Gastroesophageal sphincter (tissue), 4 donors: ENCODE data around the gene PTPRN2. TPM values are rescaled to one million over a fixed set of nuclear protein-coding genes. Genes with fewer than 3 reads are reported as not detected.

ENCODE experiments used
- ATAC-seq: fragments of 150-250 bp; one replicate; pipeline ENCODE4 v1.9.1; 2016; ENCODE audit warnings: mild to moderate bottlenecking, moderate library complexity
- H3K27ac ChIP-seq, 4 donors: fragments of 200-600 bp; sonication (generic) in 3 of 4; 1 replicate in 3 of 4; 2 replicates in 1 of 4; pipeline ENCODE4 v1.5.1; 2016 to 2019
- H3K27me3 ChIP-seq: fragments of 200-600 bp; sonication (generic); one replicate; pipeline ENCODE4 v1.5.1; 2019
- H3K36me3 ChIP-seq, 2 donors: fragments of 200-600 bp; sonication (generic); one replicate each; pipeline ENCODE4 v1.5.1; 2019; ENCODE audit warnings: control low read depth in 1 of 2
- H3K4me1 ChIP-seq, 3 donors: fragments of 200-600 bp; sonication (generic); 1 replicate in 2 of 3; 2 replicates in 1 of 3; pipeline ENCODE4 v1.5.1; 2016 to 2019; ENCODE audit warnings: control low read depth in 2 of 3
- H3K4me3 ChIP-seq, 2 donors: fragments of 200-600 bp; sonication (generic); one replicate each; pipeline ENCODE4 v1.5.1; 2019; ENCODE audit warnings: mild to moderate bottlenecking in 1 of 2, moderate library complexity in 1 of 2
- H3K9me3 ChIP-seq, 3 donors: fragments of 200-600 bp; sonication (generic); one replicate each; pipeline ENCODE4 v1.5.1; 2017 to 2019; ENCODE audit warnings: control low read depth in 2 of 3
- CTCF ChIP-seq, 4 experiments: fragments of 200-600 bp in 2 of 4; fragments of 450-650 bp in 2 of 4; sonication (generic) in 1 of 4; IDR thresholded peaks; one replicate each; pipeline ENCODE4 v1.5.1; 2017 to 2019; ENCODE audit warnings: antibody characterized with exemption in 4 of 4, mild to moderate bottlenecking in 2 of 4, moderate library complexity in 2 of 4
- EP300 ChIP-seq: sonication (generic); formaldehyde crosslinking; IDR thresholded peaks from one replicate; pipeline ENCODE4 v1.6.1; 2017; ENCODE audit warnings: antibody characterized with exemption, mild to moderate bottlenecking
- POLR2A ChIP-seq, 2 donors: fragments of 450-650 bp; IDR thresholded peaks; one replicate each; pipeline ENCODE4 v1.6.1; 2017; ENCODE audit warnings: antibody characterized with exemption in 2 of 2, mild to moderate bottlenecking in 2 of 2, moderate library complexity in 1 of 2
- POLR2AphosphoS5 ChIP-seq: sonication (generic); formaldehyde crosslinking; IDR thresholded peaks from one replicate; pipeline ENCODE4 v1.6.1; 2017; ENCODE audit warnings: antibody characterized with exemption
- WGBS, 2 donors: methylation state at CpG; one replicate each; pipeline ENCODE4 v1.1.5; 2018; ENCODE audit warnings: low coverage in 1 of 2; 5-methylcytosine and 5-hydroxymethylcytosine counted together
- total RNA-seq, 4 donors: library from RNA; depleted of rRNA; stranded (reverse); fragments of >200 nt; gene quantifications; one replicate each; pipeline ENCODE4 v1.1.0, GENCODE V29; 2016

Gene PTPRN2
- total RNA-seq, 4 donors from 2014 or later: 1.7 to 4.7 (median 3.3) TPM

GRCh38 chr7:157886711-157887110 is 700.9 kb downstream of the PTPRN2 start:
- TF ChIP-seq EP300 (no peak), CTCF (IDR thresholded peaks at IDR 0.05) (no peak), POLR2A (IDR thresholded peaks at IDR 0.05) (no peak)
- peaks cover 0 to 5% (median 0%) of the 10 kb centered on the region in 3 donors for H3K9me3 ChIP-seq
- H3K4me3 ChIP-seq: no peak overlapping the region
- no peak overlapping the region for H3K27ac ChIP-seq
- H3K4me1 ChIP-seq: no peaks in the 10 kb centered on the region
- no peak for ATAC-seq
- H3K27me3 ChIP-seq: peaks cover 13% of the 10 kb centered on the region
- 42 to 70% methylated on average over 2 to 4 of the region's 11 CpGs for WGBS, 2 donors
- no peaks in the 10 kb centered on the region for H3K36me3 ChIP-seq

GRCh38 chr7:157886266-157886665 is 701.4 kb downstream of the PTPRN2 start:
- no peak for TF ChIP-seq CTCF (IDR thresholded peaks at IDR 0.05)
- no peaks in the 10 kb centered on the region for H3K4me1 ChIP-seq
- H3K9me3 ChIP-seq: peaks cover 0 to 5% (median 0%) of the 10 kb centered on the region in 3 donors
- H3K4me3 ChIP-seq: no peak overlapping the region
- ATAC-seq: no peak
- no peak overlapping the region for H3K27ac ChIP-seq
- 67 to 80% methylated on average over 7 to 9 of the region's 9 CpGs for WGBS, 2 donors
- H3K36me3 ChIP-seq: no peaks in the 10 kb centered on the region
- H3K27me3 ChIP-seq: peaks cover 8% of the 10 kb centered on the region

GRCh38 chr7:157885140-157885539 is 702.5 kb downstream of the PTPRN2 start:
- no peaks in the 10 kb centered on the region for H3K27me3 ChIP-seq
- TF ChIP-seq POLR2AphosphoS5 (no peak), EP300 (no peak), POLR2A (IDR thresholded peaks at IDR 0.05) (no peak), CTCF (IDR thresholded peaks at IDR 0.05) (no peak)
- ATAC-seq: no peak
- 30 to 80% methylated on average over 2 of the region's 6 CpGs for WGBS, 2 donors
- H3K4me1 ChIP-seq: no peaks in the 10 kb centered on the region
- H3K4me3 ChIP-seq: no peak overlapping the region
- no peaks in the 10 kb centered on the region for H3K36me3 ChIP-seq
- no peak overlapping the region for H3K27ac ChIP-seq
- H3K9me3 ChIP-seq: peaks cover 0 to 5% (median 0%) of the 10 kb centered on the region in 3 donors

GRCh38 chr7:157884461-157885062 is 703.1 kb downstream of the PTPRN2 start:
- Histone ChIP-seq H3K27ac (no peak overlapping the region), H3K4me1 (no peaks in the 10 kb centered on the region), H3K36me3 (no peaks in the 10 kb centered on the region), H3K9me3 (peaks cover 0 to 5% (median 0%) of the 10 kb centered on the region in 3 donors), H3K27me3 (no peaks in the 10 kb centered on the region), H3K4me3 (no peak overlapping the region)
- ATAC-seq: no peak
- 69 to 80% methylated on average over 8 to 9 of the region's 9 CpGs for WGBS, 2 donors
- TF ChIP-seq POLR2A (IDR thresholded peaks at IDR 0.05) (no peak), CTCF (IDR thresholded peaks at IDR 0.05) (no peak), EP300 (no peak), POLR2AphosphoS5 (no peak)

GRCh38 chr7:157881048-157881771 is 706.4 kb downstream of the PTPRN2 start:
- H3K27me3 ChIP-seq: peaks cover 13% of the 10 kb centered on the region
- no peak overlapping the region for H3K4me3 ChIP-seq
- H3K27ac ChIP-seq: no peak overlapping the region
- ATAC-seq: no peak
- H3K9me3 ChIP-seq: peaks cover 0 to 5% (median 0%) of the 10 kb centered on the region in 3 donors
- TF ChIP-seq CTCF (IDR thresholded peaks at IDR 0.05) (no peak), EP300 (no peak), POLR2A (IDR thresholded peaks at IDR 0.05) (no peak), POLR2AphosphoS5 (no peak)
- H3K4me1 ChIP-seq: no peaks in the 10 kb centered on the region
- WGBS, 2 donors: 75 to 76% methylated on average over 6 to 8 of the region's 8 CpGs
- no peaks in the 10 kb centered on the region for H3K36me3 ChIP-seq
